Immature natural killer cell (primary cell): Measurements from ENCODE around the gene WWOX. TPM values are rescaled to one million over a fixed set of nuclear protein-coding genes. Genes with fewer than 3 reads are reported as not detected.
A peak's percentile ranks its signal among the peaks of the same experiment; 100 is the strongest.

Source experiments
- DNase-seq, 3 donors: peaks; one replicate each; pipeline ENCODE4 v3.0.0; 2022; ENCODE audit warnings: mixed read lengths in 1 of 3
- H3K27ac Mint-ChIP-seq, 6 donors: one replicate each; pipeline ENCODE4 v1.8.0; 2020; ENCODE audit warnings: mixed read lengths in 6 of 6, mild to moderate bottlenecking in 5 of 6, inconsistent platforms in 4 of 6, moderate library complexity in 3 of 6
- H3K27me3 Mint-ChIP-seq, 3 donors: one replicate each; pipeline ENCODE4 v1.8.0; 2020 to 2021; ENCODE audit warnings: low read depth in 3 of 3, mild to moderate bottlenecking in 3 of 3, mixed read lengths in 3 of 3, moderate library complexity in 3 of 3, inconsistent platforms in 1 of 3
- H3K36me3 Mint-ChIP-seq, 3 donors: one replicate each; pipeline ENCODE4 v1.8.0; 2020; ENCODE audit warnings: mixed read lengths in 3 of 3, inconsistent platforms in 2 of 3, mild to moderate bottlenecking in 2 of 3
- H3K4me1 Mint-ChIP-seq, 2 donors: one replicate each; pipeline ENCODE4 v1.8.0; 2020; ENCODE audit warnings: inconsistent platforms in 2 of 2, mild to moderate bottlenecking in 2 of 2, mixed read lengths in 2 of 2, moderate library complexity in 1 of 2
- H3K4me3 Mint-ChIP-seq, 5 donors: one replicate each; pipeline ENCODE4 v1.8.0; 2020; ENCODE audit warnings: mild to moderate bottlenecking in 5 of 5, mixed read lengths in 5 of 5, inconsistent platforms in 3 of 5, moderate library complexity in 3 of 5
- H3K9me3 Mint-ChIP-seq, 6 donors: one replicate each; pipeline ENCODE4 v1.8.0; 2020; ENCODE audit warnings: mild to moderate bottlenecking in 6 of 6, mixed read lengths in 6 of 6, inconsistent platforms in 4 of 6, moderate library complexity in 3 of 6
- polyA plus RNA-seq, 3 donors: library from polyadenylated mRNA; unstranded; fragments of 300-500 nt; fragmentation: Illumina TruSeq; gene quantifications; one replicate each; pipeline ENCODE4 v1.2.3, GENCODE V29; 2021

The WWOX gene
- polyA plus RNA-seq, 3 donors from 2014 or later = 9.0 to 13.9 (median 12.3) TPM

GRCh38 chr16:78889346-78889745, 789.9 kb downstream of the WWOX start:
- no peak for DNase-seq
- H3K9me3 Mint-ChIP-seq = no peaks in the 10 kb centered on the region
- H3K27ac Mint-ChIP-seq = no peak overlapping the region
- no peaks in the 10 kb centered on the region for H3K27me3 Mint-ChIP-seq
- H3K4me3 Mint-ChIP-seq = no peak overlapping the region
- H3K4me1 Mint-ChIP-seq = peaks cover 6 to 8% of the 10 kb centered on the region in 2 donors
- peaks cover 3 to 4% (median 4%) of the 10 kb centered on the region in 3 donors for H3K36me3 Mint-ChIP-seq

GRCh38 chr16:78890373-78890895, 791.0 kb downstream of the WWOX start:
- Mint-ChIP-seq H3K27ac (no peak overlapping the region), H3K36me3 (peaks cover 3 to 7% (median 4%) of the 10 kb centered on the region in 3 donors), H3K9me3 (no peaks in the 10 kb centered on the region), H3K4me3 (no peak overlapping the region), H3K4me1 (peaks cover 10 to 12% of the 10 kb centered on the region in 2 donors), H3K27me3 (no peaks in the 10 kb centered on the region)
- DNase-seq = no peak

DNA sequence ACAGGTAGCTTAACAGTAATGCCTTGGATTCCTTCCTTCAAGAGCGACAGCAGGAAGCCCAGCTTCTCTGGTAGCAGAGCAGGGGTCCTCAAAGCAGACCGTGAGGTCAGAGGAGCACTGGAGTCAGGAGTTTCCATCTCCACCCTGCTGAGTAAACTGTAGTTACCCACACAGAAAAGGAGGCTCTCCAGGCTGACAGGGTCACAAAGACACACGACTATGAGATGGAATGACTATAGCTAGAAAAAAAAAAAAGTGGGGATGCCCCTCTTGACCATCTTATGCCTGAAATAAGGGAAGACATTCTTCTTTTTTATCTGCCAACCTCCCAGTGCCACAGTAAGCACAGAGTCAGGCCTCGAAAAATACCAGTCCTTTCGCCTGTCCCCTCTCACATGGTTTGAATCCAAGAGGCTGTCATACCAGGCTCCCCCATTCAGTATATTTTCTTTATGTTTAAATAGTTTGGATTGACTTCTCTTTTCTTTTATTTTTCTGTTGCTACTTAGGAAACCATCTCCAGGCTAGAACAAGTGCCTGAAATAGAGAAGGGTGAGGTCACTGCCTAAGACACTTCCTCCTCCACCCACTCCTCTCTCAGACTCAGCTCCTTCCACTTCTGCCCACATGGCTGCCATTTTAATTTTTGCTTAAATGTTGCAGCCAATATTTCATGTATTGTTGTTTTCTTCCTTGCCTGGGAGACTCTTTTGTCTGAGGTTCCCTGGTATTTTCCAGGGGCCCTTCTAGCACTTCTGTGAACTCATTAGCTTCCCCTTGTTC, 793.7 kb downstream of the WWOX start:
- peaks cover 0 to 3% (median 0%) of the 10 kb centered on the region in 3 donors for H3K27me3 Mint-ChIP-seq
- H3K4me3 Mint-ChIP-seq = peak overlapping the region in 1 of 5 donors; percentile 62
- peaks cover 14 to 16% of the 10 kb centered on the region in 2 donors for H3K4me1 Mint-ChIP-seq
- no peaks in the 10 kb centered on the region for H3K9me3 Mint-ChIP-seq
- peak overlapping the region in 3 of 6 donors; percentile 0 to 90 (median 64) for H3K27ac Mint-ChIP-seq
- peaks cover 3 to 7% (median 4%) of the 10 kb centered on the region in 3 donors for H3K36me3 Mint-ChIP-seq
- no peak for DNase-seq

DNA sequence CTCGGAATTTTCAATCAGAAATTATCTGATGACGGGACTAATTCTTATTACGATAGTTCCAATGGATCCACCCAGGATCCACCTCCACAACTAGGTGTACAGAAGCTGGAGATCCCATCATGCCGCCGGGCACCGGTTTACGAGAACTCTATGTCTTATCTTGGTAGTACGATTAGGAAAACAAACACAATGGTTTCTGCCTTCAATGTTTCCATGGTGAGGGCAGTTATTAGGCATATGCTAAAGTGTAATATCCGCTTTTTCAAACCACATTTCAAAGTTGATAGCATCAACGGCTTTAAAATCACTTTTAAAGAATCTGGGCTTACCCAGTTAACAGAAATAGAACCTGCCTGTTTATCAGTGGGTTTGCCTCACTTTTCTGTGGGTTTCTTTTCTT, 795.4 kb downstream of the WWOX start:
- Mint-ChIP-seq H3K4me1 (peaks cover 14 to 16% of the 10 kb centered on the region in 2 donors), H3K4me3 (peak overlapping the region in 1 of 5 donors; percentile 74), H3K36me3 (peaks cover 3 to 7% (median 4%) of the 10 kb centered on the region in 3 donors), H3K27ac (peak overlapping the region in 3 of 6 donors; percentile 51 to 94 (median 90)), H3K27me3 (peaks cover 0 to 3% (median 1%) of the 10 kb centered on the region in 3 donors), H3K9me3 (no peaks in the 10 kb centered on the region)
- peak in 1 of 3 donors; percentile 60 for DNase-seq

GRCh38 chr16:78895681-78896080, 796.2 kb downstream of the WWOX start:
- Mint-ChIP-seq H3K36me3 (peaks cover 3 to 7% (median 4%) of the 10 kb centered on the region in 3 donors), H3K27ac (peak overlapping the region in 4 of 6 donors; percentile 6 to 94 (median 67)), H3K9me3 (no peaks in the 10 kb centered on the region), H3K27me3 (peaks cover 0 to 3% (median 1%) of the 10 kb centered on the region in 3 donors), H3K4me3 (peak overlapping the region in 1 of 5 donors; percentile 74), H3K4me1 (peaks cover 14 to 16% of the 10 kb centered on the region in 2 donors)
- no peak for DNase-seq

GRCh38 chr16:78896280-78896679, 796.8 kb downstream of the WWOX start:
- H3K36me3 Mint-ChIP-seq = peaks cover 3 to 7% (median 4%) of the 10 kb centered on the region in 3 donors
- DNase-seq = peak in 2 of 3 donors; percentile 12 to 67
- H3K4me3 Mint-ChIP-seq = peak overlapping the region in 2 of 5 donors; percentile 22 to 74
- no peaks in the 10 kb centered on the region for H3K9me3 Mint-ChIP-seq
- H3K4me1 Mint-ChIP-seq = peaks cover 14 to 16% of the 10 kb centered on the region in 2 donors
- peak overlapping the region in 2 of 6 donors; percentile 90 to 94 for H3K27ac Mint-ChIP-seq
- peaks cover 1 to 3% (median 2%) of the 10 kb centered on the region in 3 donors for H3K27me3 Mint-ChIP-seq

- no peak for DNase-seq
- Mint-ChIP-seq H3K4me3 (peak overlapping the region in 1 of 5 donors; percentile 64), H3K9me3 (no peaks in the 10 kb centered on the region)
Measured at GRCh38 chr16:78897299-78897698, 797.8 kb downstream of the WWOX start.

DNA sequence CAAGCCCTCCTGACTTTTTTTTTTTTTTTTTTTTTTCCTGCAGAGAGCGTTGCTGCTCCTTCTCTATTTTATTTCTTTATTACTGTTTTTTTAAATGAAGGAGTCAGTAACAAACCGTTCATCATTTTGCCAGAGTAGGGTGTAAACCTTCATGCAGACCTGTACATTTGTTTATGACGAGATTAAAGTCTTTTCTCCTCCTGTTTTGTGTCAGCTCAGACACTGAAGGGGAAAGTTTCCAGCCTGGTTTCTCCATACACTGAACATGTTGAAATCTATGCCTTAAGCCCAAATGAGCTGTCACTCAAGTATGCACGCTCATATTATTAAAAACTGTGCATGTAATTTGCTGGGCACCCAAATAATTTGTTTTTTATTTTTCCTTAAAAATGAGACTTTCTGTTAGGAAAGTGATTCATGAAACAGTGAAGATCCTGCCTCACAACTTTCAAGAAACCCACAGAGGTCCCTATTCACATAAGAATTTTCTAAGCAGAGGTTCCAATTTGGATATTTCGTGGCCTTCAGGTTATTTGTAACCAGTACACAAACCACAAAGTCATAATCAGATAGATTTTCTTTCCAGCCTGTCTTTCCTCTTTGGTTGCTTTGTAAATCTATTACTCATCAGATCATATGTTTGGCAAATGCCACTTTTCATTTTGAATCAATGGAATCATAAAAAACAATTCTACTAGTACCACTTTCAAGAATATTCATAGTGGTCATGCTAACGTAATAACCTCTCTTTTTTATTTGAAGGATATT, 800.8 kb downstream of the WWOX start:
- Mint-ChIP-seq H3K27ac (no peak overlapping the region), H3K36me3 (no peaks in the 10 kb centered on the region), H3K9me3 (no peaks in the 10 kb centered on the region), H3K4me3 (no peak overlapping the region), H3K4me1 (peaks cover 6 to 9% of the 10 kb centered on the region in 2 donors), H3K27me3 (peaks cover 1 to 3% (median 2%) of the 10 kb centered on the region in 3 donors)
- DNase-seq = no peak

More at GRCh38 chr16:78897299-78897698, 797.8 kb downstream of the WWOX start:
- Mint-ChIP-seq H3K36me3 (peaks cover 3 to 7% (median 4%) of the 10 kb centered on the region in 3 donors), H3K4me1 (peaks cover 14 to 16% of the 10 kb centered on the region in 2 donors), H3K27me3 (peaks cover 1 to 3% (median 2%) of the 10 kb centered on the region in 3 donors), H3K27ac (peak overlapping the region in 3 of 6 donors; percentile 28 to 88 (median 79))

- Mint-ChIP-seq H3K36me3 (no peaks in the 10 kb centered on the region), H3K9me3 (no peaks in the 10 kb centered on the region), H3K4me3 (no peak overlapping the region), H3K4me1 (peaks cover 0 to 4% of the 10 kb centered on the region in 2 donors), H3K27ac (no peak overlapping the region), H3K27me3 (peaks cover 1 to 3% (median 2%) of the 10 kb centered on the region in 3 donors)
- no peak for DNase-seq
Measured at GRCh38 chr16:78900966-78901365, 801.5 kb downstream of the WWOX start.

GRCh38 chr16:78902321-78902720, 802.9 kb downstream of the WWOX start:
- Mint-ChIP-seq H3K4me3 (no peak overlapping the region), H3K27ac (no peak overlapping the region), H3K27me3 (peaks cover under 1 to 2% (median 1%) of the 10 kb centered on the region in 3 donors), H3K9me3 (no peaks in the 10 kb centered on the region), H3K4me1 (peaks cover 0 to 4% of the 10 kb centered on the region in 2 donors), H3K36me3 (no peaks in the 10 kb centered on the region)
- no peak for DNase-seq

GRCh38 chr16:78903237-78903636, 803.8 kb downstream of the WWOX start:
- Mint-ChIP-seq H3K4me1 (peaks cover 0 to 4% of the 10 kb centered on the region in 2 donors), H3K4me3 (no peak overlapping the region), H3K9me3 (no peaks in the 10 kb centered on the region), H3K27me3 (peaks cover 0 to 2% (median 1%) of the 10 kb centered on the region in 3 donors), H3K27ac (peak overlapping the region in 1 of 6 donors; percentile 8), H3K36me3 (no peaks in the 10 kb centered on the region)
- DNase-seq = no peak

- H3K36me3 Mint-ChIP-seq = no peaks in the 10 kb centered on the region
- no peaks in the 10 kb centered on the region for H3K9me3 Mint-ChIP-seq
- no peak for DNase-seq
- H3K27ac Mint-ChIP-seq = no peak overlapping the region
- H3K4me1 Mint-ChIP-seq = peaks cover 0 to 4% of the 10 kb centered on the region in 2 donors
- peaks cover 0 to 2% (median under 1%) of the 10 kb centered on the region in 3 donors for H3K27me3 Mint-ChIP-seq
- H3K4me3 Mint-ChIP-seq = no peak overlapping the region
Measured at GRCh38 chr16:78903843-78904242, 804.4 kb downstream of the WWOX start.

DNA sequence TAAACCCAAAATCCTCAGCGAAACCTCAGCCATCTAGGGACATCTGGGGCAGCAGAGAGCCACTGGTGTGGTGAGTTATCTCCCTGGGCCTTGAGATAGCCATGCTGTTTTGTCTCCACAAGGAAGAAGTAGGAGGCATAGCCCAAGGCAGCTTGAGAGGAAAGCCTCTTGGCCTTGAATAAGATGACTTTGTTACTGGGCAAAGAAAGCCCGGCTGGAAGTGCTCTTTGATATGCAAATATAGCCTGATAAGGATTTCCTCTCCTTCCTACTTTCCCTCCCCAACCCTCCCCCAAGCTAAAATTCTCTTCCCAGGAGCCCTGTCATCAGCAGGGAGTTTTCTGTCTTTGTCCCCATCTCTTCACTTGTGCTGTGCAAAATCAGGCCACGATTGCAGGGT, 806.7 kb downstream of the WWOX start:
- no peak for DNase-seq
- Mint-ChIP-seq H3K27ac (no peak overlapping the region), H3K4me1 (peaks cover 0 to 4% of the 10 kb centered on the region in 2 donors), H3K36me3 (peaks cover 0 to 8% (median 5%) of the 10 kb centered on the region in 3 donors), H3K27me3 (peaks cover 0 to 2% (median 0%) of the 10 kb centered on the region in 3 donors), H3K9me3 (no peaks in the 10 kb centered on the region), H3K4me3 (no peak overlapping the region)
